ENCODE measurements around the gene AFF3. TPM values are rescaled to one million over a fixed set of nuclear protein-coding genes. Genes with fewer than 3 reads are reported as not detected.

Gene AFF3
- total RNA-seq, 1 experiment from 2014 or later: 0.22 TPM

DNA sequence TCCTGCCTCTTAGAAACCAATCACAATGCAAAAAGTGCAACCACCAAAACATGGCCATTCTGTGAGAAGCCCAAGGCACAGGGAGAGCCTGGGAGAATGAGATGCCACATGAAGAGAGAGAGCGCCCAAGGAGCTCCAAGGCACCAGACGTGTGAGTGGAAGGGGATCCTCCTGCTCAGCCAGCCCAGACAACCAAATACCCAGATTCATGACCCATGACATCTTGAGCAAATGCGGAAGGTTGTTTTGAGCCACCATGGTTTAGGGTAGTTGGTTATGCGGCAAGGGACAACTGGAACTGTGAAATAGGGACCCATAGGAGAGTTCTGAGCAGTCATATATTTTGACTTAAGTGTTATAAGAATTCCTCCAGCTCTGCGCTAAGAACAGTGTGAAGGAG, 7.0 kb downstream of the AFF3 start:
- H2BK5ac ChIP-seq (ENCODE audit: insufficient read length, low read length): no peak overlapping the region
- Mint-ChIP-seq H3K4me3 (no peak overlapping the region), H3K27me3 (ENCODE audit: low read depth) (peaks cover 55% of the 10 kb centered on the region), H3K27ac (no peak overlapping the region), H3K9me3 (no peaks in the 10 kb centered on the region), H3K36me3 (ENCODE audit: insufficient read depth in 1 of 3, low read depth in 3 of 3) (no peaks in the 10 kb centered on the region), H3K4me1 (no peaks in the 10 kb centered on the region)
- H2AFZ ChIP-seq (ENCODE audit: low read length): no peak overlapping the region
- H3K79me1 ChIP-seq (ENCODE audit: insufficient read depth, low read depth, low read length, poor library complexity, severe bottlenecking): no peaks in the 10 kb centered on the region
- no peak overlapping the region for H4K8ac ChIP-seq (replicated peaks; ENCODE audit: insufficient read length, low read depth, low read length)
- H3T11ph ChIP-seq (ENCODE audit: low read length): no peak overlapping the region
- no peak overlapping the region for H2AK5ac ChIP-seq (ENCODE audit: insufficient read length, low read length)
- no peak overlapping the region for H4K5ac ChIP-seq (ENCODE audit: insufficient read length, low read depth, low read length)
- no CpG with 5 or more reads among the region's 5 CpGs for WGBS (ENCODE audit: extremely low coverage, insufficient read length, low lambda C conversion rate)
- TF ChIP-seq, protein P1, sequence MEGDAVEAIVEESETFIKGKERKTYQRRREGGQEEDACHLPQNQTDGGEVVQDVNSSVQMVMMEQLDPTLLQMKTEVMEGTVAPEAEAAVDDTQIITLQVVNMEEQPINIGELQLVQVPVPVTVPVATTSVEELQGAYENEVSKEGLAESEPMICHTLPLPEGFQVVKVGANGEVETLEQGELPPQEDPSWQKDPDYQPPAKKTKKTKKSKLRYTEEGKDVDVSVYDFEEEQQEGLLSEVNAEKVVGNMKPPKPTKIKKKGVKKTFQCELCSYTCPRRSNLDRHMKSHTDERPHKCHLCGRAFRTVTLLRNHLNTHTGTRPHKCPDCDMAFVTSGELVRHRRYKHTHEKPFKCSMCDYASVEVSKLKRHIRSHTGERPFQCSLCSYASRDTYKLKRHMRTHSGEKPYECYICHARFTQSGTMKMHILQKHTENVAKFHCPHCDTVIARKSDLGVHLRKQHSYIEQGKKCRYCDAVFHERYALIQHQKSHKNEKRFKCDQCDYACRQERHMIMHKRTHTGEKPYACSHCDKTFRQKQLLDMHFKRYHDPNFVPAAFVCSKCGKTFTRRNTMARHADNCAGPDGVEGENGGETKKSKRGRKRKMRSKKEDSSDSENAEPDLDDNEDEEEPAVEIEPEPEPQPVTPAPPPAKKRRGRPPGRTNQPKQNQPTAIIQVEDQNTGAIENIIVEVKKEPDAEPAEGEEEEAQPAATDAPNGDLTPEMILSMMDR (conservative IDR thresholded peaks at IDR 0.05): no peak
- H2BK20ac ChIP-seq (ENCODE audit: low read depth, low read length, poor library complexity, severe bottlenecking): no peak overlapping the region
- no peaks in the 10 kb centered on the region for H3K4me1 ChIP-seq (ENCODE audit: insufficient read depth, low read length)
- no peak overlapping the region for H3K18ac ChIP-seq (ENCODE audit: insufficient read length, low read depth, low read length)
- no peak overlapping the region for H3K27ac ChIP-seq (ENCODE audit: insufficient read length, low read depth, low read length)
- H3K56ac ChIP-seq (ENCODE audit: insufficient read length, low read depth, low read length): no peak overlapping the region
- H3K4me2 ChIP-seq (ENCODE audit: insufficient read depth, insufficient read length, low read length): no peak overlapping the region
- no peak overlapping the region for H2BK12ac ChIP-seq (ENCODE audit: insufficient read length, low read depth, low read length)
- H3K79me2 ChIP-seq (ENCODE audit: insufficient read depth, low read length): no peaks in the 10 kb centered on the region
- H3K23me2 ChIP-seq (ENCODE audit: insufficient read length, low read depth, low read length, poor library complexity, severe bottlenecking): no peaks in the 10 kb centered on the region
- H2BK120ac ChIP-seq (ENCODE audit: low read depth, low read length, poor library complexity, severe bottlenecking): no peak overlapping the region
- no peak for DNase-seq
- no peaks in the 10 kb centered on the region for H4K20me1 ChIP-seq (ENCODE audit: control insufficient read depth, insufficient read depth, insufficient read length)
- no peak overlapping the region for H3K4ac ChIP-seq (ENCODE audit: low read depth, low read length)
- H4K91ac ChIP-seq (ENCODE audit: insufficient read length, low read depth, low read length): no peak overlapping the region
- H2BK15ac ChIP-seq (ENCODE audit: low read depth, low read length): no peak overlapping the region
- H3K14ac ChIP-seq (ENCODE audit: insufficient read depth, low read length): no peak overlapping the region
- H3K23ac ChIP-seq (ENCODE audit: insufficient read length, low read depth, low read length): no peak overlapping the region
- H3K27me3 ChIP-seq (ENCODE audit: insufficient read depth, low read length): no peaks in the 10 kb centered on the region
- no peak overlapping the region for H3K9ac ChIP-seq (ENCODE audit: extremely low read depth, insufficient read length, low read length)
- H3K9me3 ChIP-seq (ENCODE audit: control insufficient read depth, low read depth, low read length): no peaks in the 10 kb centered on the region
